H1 (cell line): ENCODE measurements around the gene PPP1R9A. TPM values are rescaled to one million over a fixed set of nuclear protein-coding genes. Genes with fewer than 3 reads are reported as not detected.

Experiments used
- CTCF ChIA-PET: fragments of 300-600 bp; sonication (Branson Sonifier 250); formaldehyde crosslinking; loops from one replicate; lab custom pipeline; 2021; ENCODE audit not compliant: partially characterized antibody; lab: Charles Lee
- POLR2A ChIA-PET: fragments of 300-600 bp; sonication (Branson Sonifier 250); formaldehyde crosslinking; loops from one replicate; lab custom pipeline; 2021; ENCODE audit warnings: inconsistent platforms; ENCODE audit not compliant: partially characterized antibody; lab: Charles Lee
- DNase-seq, 2 experiments: peaks; one replicate each; pipeline versions ENCODE4 v3.0.0 to v3.0.0-alpha.2; 2010 to 2022; ENCODE audit warnings: low spot score in 2 of 2, low read depth in 1 of 2, mixed read lengths in 1 of 2
- FAIRE-seq: peaks from 2 replicates; lab custom pipeline; 2011; peaks lifted over from hg19 to GRCh38; lab: Jason Lieb, UNC
- H2AFZ ChIP-seq: 2 replicates; pipeline ENCODE4 v1.8.1; 2012; ENCODE audit warnings: low read length, inconsistent platforms
- H2AK5ac ChIP-seq: 2 replicates; pipeline ENCODE4 v1.6.1; 2013; ENCODE audit warnings: low read depth, low read length
- H2BK120ac ChIP-seq: replicated peaks from 2 replicates; pipeline ENCODE3; 2013; ENCODE audit warnings: low read depth, low read length, inconsistent platforms
- H2BK12ac ChIP-seq: 2 replicates; pipeline ENCODE4 v1.6.1; 2013; ENCODE audit warnings: low read depth, low read length
- H2BK15ac ChIP-seq: 2 replicates; pipeline ENCODE4 v1.6.1; 2013; ENCODE audit warnings: low read length
- H2BK20ac ChIP-seq: 2 replicates; pipeline ENCODE4 v1.6.1; 2013; ENCODE audit warnings: low read length
- H2BK5ac ChIP-seq: 2 replicates; pipeline ENCODE4 v1.6.1; 2013; ENCODE audit warnings: low read depth, low read length
- H3K14ac ChIP-seq: 2 replicates; pipeline ENCODE4 v1.6.1; 2013; ENCODE audit warnings: inconsistent platforms; ENCODE audit not compliant: insufficient read length
- H3K18ac ChIP-seq: 2 replicates; pipeline ENCODE4 v1.6.1; 2013; ENCODE audit warnings: low read length; ENCODE audit errors: extremely low read depth
- H3K23ac ChIP-seq: 2 replicates; pipeline ENCODE4 v1.6.1; 2013; ENCODE audit warnings: inconsistent platforms; ENCODE audit not compliant: insufficient read length
- H3K23me2 ChIP-seq: 2 replicates; pipeline ENCODE4 v1.6.1; 2013; ENCODE audit warnings: low read depth, low read length
- H3K27ac ChIP-seq: 2 replicates; pipeline ENCODE4 v1.6.1; 2011; ENCODE audit warnings: low read depth, low read length, inconsistent platforms
- H3K27me3 ChIP-seq, 4 experiments: replicated peaks in 1 of 4; 1 replicate in 1 of 4; 2 replicates in 3 of 4; pipeline versions ENCODE4 v1.6.1 to v1.8.1; 2011 to 2013; ENCODE audit warnings: low read length in 3 of 4, mild to moderate bottlenecking in 3 of 4, inconsistent platforms in 2 of 4, mixed read lengths in 2 of 4, moderate library complexity in 1 of 4; ENCODE audit not compliant: control insufficient read depth in 3 of 4, insufficient read depth in 3 of 4; ENCODE audit errors: extremely low read depth in 1 of 4
- H3K36me3 ChIP-seq, 4 experiments: 2 replicates each; pipeline versions ENCODE4 v1.6.1 to v1.8.1; 2011 to 2013; ENCODE audit warnings: mild to moderate bottlenecking in 4 of 4, low read length in 3 of 4, moderate library complexity in 2 of 4, control low read depth in 1 of 4, inconsistent platforms in 1 of 4; ENCODE audit not compliant: insufficient read depth in 4 of 4, control insufficient read depth in 2 of 4
- H3K4ac ChIP-seq: replicated peaks from 2 replicates; pipeline ENCODE3; 2013; ENCODE audit warnings: low read length, low read depth, mixed read lengths, inconsistent platforms; ENCODE audit not compliant: insufficient read length
- H3K4me1 ChIP-seq, 4 experiments: replicated peaks in 1 of 4; 1 replicate in 1 of 4; 2 replicates in 3 of 4; pipeline versions ENCODE4 v1.6.1 to v1.8.1; 2011 to 2013; ENCODE audit warnings: low read length in 3 of 4, inconsistent platforms in 2 of 4, mixed read lengths in 1 of 4; ENCODE audit not compliant: insufficient read depth in 4 of 4, control insufficient read depth in 3 of 4
- H3K4me2 ChIP-seq, 2 experiments: 2 replicates each; pipeline versions ENCODE4 v1.6.1 to v1.8.1; 2011 to 2013; ENCODE audit warnings: low read depth in 2 of 2, low read length in 2 of 2, control low read depth in 1 of 2, inconsistent platforms in 1 of 2, mild to moderate bottlenecking in 1 of 2; ENCODE audit not compliant: insufficient read depth in 1 of 2
- H3K4me3 ChIP-seq, 4 experiments: fragments of 200-600, 300-600 bp in 1 of 4; sonication (generic), shearing (Covaris generic), sonication (Bioruptor Twin) in 1 of 4; 2 replicates each; pipeline versions ENCODE4 v1.5.1 to v1.8.1; 2011 to 2016; ENCODE audit warnings: low read length in 4 of 4, low read depth in 3 of 4, control low read depth in 2 of 4, inconsistent platforms in 2 of 4, mild to moderate bottlenecking in 2 of 4, mixed read lengths in 1 of 4, moderate library complexity in 1 of 4; ENCODE audit not compliant: insufficient read depth in 2 of 4; ENCODE audit errors: extremely low read depth in 1 of 4
- H3K56ac ChIP-seq: replicated peaks from 2 replicates; pipeline ENCODE3; 2013; ENCODE audit warnings: low read depth, mild to moderate bottlenecking, mixed read lengths, low read length, inconsistent platforms; ENCODE audit not compliant: insufficient read length
- H3K79me1 ChIP-seq: 2 replicates; pipeline ENCODE4 v1.6.1; 2013; ENCODE audit warnings: low read depth, low read length, control low read depth
- H3K79me2 ChIP-seq, 2 experiments: 2 replicates each; pipeline versions ENCODE4 v1.6.1 to v1.8.1; 2012 to 2013; ENCODE audit warnings: low read length in 2 of 2, mild to moderate bottlenecking in 2 of 2, inconsistent platforms in 1 of 2; ENCODE audit not compliant: insufficient read depth in 2 of 2, control insufficient read depth in 1 of 2
- H3K9ac ChIP-seq, 4 experiments: replicated peaks in 1 of 4; 1 replicate in 1 of 4; 2 replicates in 3 of 4; pipeline versions ENCODE4 v1.6.1 to v1.8.1; 2011 to 2013; ENCODE audit warnings: low read depth in 3 of 4, low read length in 3 of 4, control low read depth in 2 of 4, mild to moderate bottlenecking in 2 of 4, moderate library complexity in 2 of 4, inconsistent platforms in 1 of 4; ENCODE audit errors: extremely low read depth in 1 of 4
- H3K9me3 ChIP-seq, 2 experiments: 2 replicates each; pipeline versions ENCODE4 v1.6.1 to v1.8.1; 2012 to 2013; ENCODE audit warnings: mild to moderate bottlenecking in 2 of 2, moderate library complexity in 2 of 2, control low read depth in 1 of 2, inconsistent platforms in 1 of 2, low read depth in 1 of 2, low read length in 1 of 2, mixed read lengths in 1 of 2; ENCODE audit not compliant: insufficient read depth in 2 of 2
- H4K20me1 ChIP-seq, 2 experiments: replicated peaks in 1 of 2; 2 replicates each; pipeline versions ENCODE3 to v1.8.1; 2011 to 2013; ENCODE audit warnings: inconsistent platforms in 2 of 2, low read length in 2 of 2, mild to moderate bottlenecking in 1 of 2; ENCODE audit not compliant: insufficient read depth in 2 of 2, control insufficient read depth in 1 of 2
- H4K5ac ChIP-seq: 2 replicates; pipeline ENCODE4 v1.6.1; 2013; ENCODE audit warnings: low read length, low read depth, mixed read lengths, inconsistent platforms; ENCODE audit not compliant: insufficient read length
- H4K8ac ChIP-seq: 2 replicates; pipeline ENCODE4 v1.8.0; 2013; ENCODE audit warnings: mild to moderate bottlenecking, moderate library complexity, low read length, inconsistent platforms; ENCODE audit not compliant: insufficient read depth; ENCODE audit errors: extremely low read depth
- H4K91ac ChIP-seq: replicated peaks from 2 replicates; pipeline ENCODE3; 2013; ENCODE audit warnings: low read length, mixed read lengths, inconsistent platforms; ENCODE audit not compliant: insufficient read length
- ATF3 ChIP-seq: IDR thresholded peaks from 2 replicates; pipeline ENCODE4 v1.6.1; 2011; ENCODE audit warnings: low read depth, mild to moderate bottlenecking, low read length; ENCODE audit not compliant: insufficient read depth
- BCL11A ChIP-seq, 2 experiments: IDR thresholded peaks; one replicate each; pipeline ENCODE4 v1.6.1; 2011; ENCODE audit warnings: low read depth in 2 of 2, low read length in 2 of 2, mild to moderate bottlenecking in 2 of 2
- CREB1 ChIP-seq: IDR thresholded peaks from 2 replicates; pipeline ENCODE4 v1.6.1; 2012; ENCODE audit warnings: inconsistent platforms
- HDAC2 ChIP-seq, 2 experiments: fragments of 300-600 bp in 1 of 2; sonication (generic) in 1 of 2; IDR thresholded peaks; 2 replicates each; pipeline ENCODE4 v1.6.1; 2011 to 2012; ENCODE audit warnings: low read depth in 2 of 2, low read length in 2 of 2, mild to moderate bottlenecking in 2 of 2, moderate library complexity in 2 of 2, borderline replicate concordance in 1 of 2, inconsistent platforms in 1 of 2
- RFX5 ChIP-seq: IDR thresholded peaks from 2 replicates; pipeline ENCODE4 v1.6.1; 2011; ENCODE audit warnings: low read depth, low read length, improper control_type of control experiment, borderline replicate concordance
- SAP30 ChIP-seq: fragments of 300-600 bp; sonication (generic); IDR thresholded peaks from 2 replicates; pipeline ENCODE4 v1.7.1; 2012; ENCODE audit warnings: low read length, moderate library complexity, mild to moderate bottlenecking, inconsistent platforms; ENCODE audit not compliant: insufficient read depth, insufficient replicate concordance
- SIN3A ChIP-seq, 2 experiments: IDR thresholded peaks in 1 of 2; conservative IDR thresholded peaks in 1 of 2; 2 replicates each; pipeline ENCODE4 v1.6.1; 2011 to 2012; ENCODE audit warnings: low read length in 2 of 2, improper control_type of control experiment in 1 of 2, low read depth in 1 of 2, mild to moderate bottlenecking in 1 of 2
- SRF ChIP-seq: IDR thresholded peaks from 2 replicates; pipeline ENCODE4 v1.6.1; 2011; ENCODE audit warnings: mild to moderate bottlenecking, low read depth, low read length, moderate library complexity
- SUZ12 ChIP-seq: fragments of 200-600 bp; sonication (generic); IDR thresholded peaks from 2 replicates; pipeline ENCODE4 v1.6.1; 2012; ENCODE audit warnings: mild to moderate bottlenecking, inconsistent platforms, low read length, moderate library complexity, mixed read lengths
- TEAD4 ChIP-seq: IDR thresholded peaks from 2 replicates; pipeline ENCODE4 v1.6.1; 2012; ENCODE audit warnings: low read depth, low read length, inconsistent platforms, mixed read lengths
- WGBS, 2 experiments: shearing (Covaris generic) in 1 of 2; methylation state at CpG; one replicate each; pipeline versions ENCODE4 v1.1.6 to v1.1.7; 2013 to 2015; ENCODE audit warnings: low lambda C conversion rate in 2 of 2, mixed read lengths in 2 of 2, inconsistent platforms in 1 of 2, low coverage in 1 of 2, missing lambda C conversion rate in 1 of 2; ENCODE audit not compliant: insufficient replicate concordance in 2 of 2, insufficient coverage in 1 of 2, insufficient read length in 1 of 2; ENCODE audit errors: extremely low coverage in 1 of 2, missing lambda C conversion rate in 1 of 2; 5-methylcytosine and 5-hydroxymethylcytosine counted together
- polyA plus RNA-seq, 7 experiments: library from polyadenylated mRNA; depleted of rRNA in 3 of 7; stranded (reverse) in 5 of 7; unstranded in 2 of 7; fragments of >200 nt in 5 of 7; fragments of 200-250 nt in 2 of 7; gene quantifications; 1 replicate in 5 of 7; 2 replicates in 1 of 7; 4 replicates in 1 of 7; pipeline versions ENCODE4 v1.2.1 to v1.2.3, GENCODE V29; 2011 to 2013; ENCODE audit warnings: missing spikeins in 2 of 7, mixed read lengths in 2 of 7
- total RNA-seq: library from RNA; stranded (reverse); fragmentation: NEBNext Ultra II Directional; extraction: Animal tissue kit (Norgen Biotek cat#: 25700); gene quantifications from 2 replicates; pipeline ENCODE4 v1.2.1, GENCODE V29; 2021

Gene PPP1R9A
- total and polyA plus RNA-seq, 2 of the 8 experiments (the other 6 are each of a cell fraction or from before 2014, with no cell fraction given) = 3.0 to 20.3 TPM

DNA sequence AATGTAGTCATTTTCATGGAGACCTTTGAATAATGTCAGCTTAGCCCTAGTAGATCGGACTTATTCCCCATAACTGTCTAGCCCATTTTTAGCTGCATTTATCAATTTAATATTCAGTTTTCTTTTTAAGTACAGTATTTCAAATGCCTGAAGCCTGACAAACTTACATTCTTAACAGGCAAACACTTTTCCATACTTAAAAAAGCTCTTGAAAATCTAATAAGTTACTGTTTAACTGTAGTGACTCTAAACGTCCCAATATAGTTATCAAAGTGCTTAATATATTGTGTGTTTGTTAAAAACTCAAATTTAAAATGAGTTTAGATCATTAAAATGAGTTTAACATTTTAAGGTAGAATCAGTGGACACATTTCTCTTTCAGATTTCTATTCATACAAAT, 372.0 kb downstream of the PPP1R9A start:
- FAIRE-seq = no peak

More for the DNA sequence above, 372.0 kb downstream of the PPP1R9A start:
- Histone ChIP-seq H3K9me3 (no peaks in the 10 kb centered on the region), H3K9ac (no peak overlapping the region), H2BK20ac (no peak overlapping the region), H3K23me2 (no peaks in the 10 kb centered on the region), H2BK5ac (no peak overlapping the region), H3K4me1 (no peaks in the 10 kb centered on the region), H3K18ac (no peak overlapping the region), H2AK5ac (no peak overlapping the region), H3K56ac (no peak overlapping the region), H3K4ac (no peak overlapping the region), H2BK12ac (no peak overlapping the region), H4K8ac (no peak overlapping the region), H2AFZ (no peak overlapping the region), H4K20me1 (no peaks in the 10 kb centered on the region), H3K27me3 (peaks cover 0 to 1% (median 0%) of the 10 kb centered on the region in 4 experiments; a peak in 1 of 7 replicates), H3K23ac (no peak overlapping the region), H2BK120ac (no peak overlapping the region), H4K5ac (no peak overlapping the region), H3K27ac (no peak overlapping the region), H3K79me1 (no peaks in the 10 kb centered on the region), H2BK15ac (no peak overlapping the region), H3K4me2 (no peak overlapping the region), H4K91ac (no peak overlapping the region), H3K4me3 (no peak overlapping the region), H3K36me3 (no peaks in the 10 kb centered on the region; a peak in 1 of 8 replicates), H3K79me2 (no peaks in the 10 kb centered on the region), H3K14ac (no peak overlapping the region)
- WGBS, 2 experiments = 88% methylated on average over 2 of the region's 2 CpGs; no CpG with 5 or more reads in 1 of the 2 experiments
- TF ChIP-seq HDAC2 (IDR thresholded peaks at IDR 0.05; ENCODE audit: borderline replicate concordance in 1 of 2, low read depth in 2 of 2, low read length in 2 of 2) = no peak
- TF ChIP-seq ATF3 = no peak
- TF ChIP-seq CREB1 = no peak
- TF ChIP-seq SIN3A (conservative IDR thresholded peaks at IDR 0.05 in 1 of 2, IDR thresholded peaks at IDR 0.05 in 1 of 2; ENCODE audit: low read depth in 1 of 2, low read length in 2 of 2) = no peak
- TF ChIP-seq RFX5 = no peak
- no peak for TF ChIP-seq BCL11A (IDR thresholded peaks at IDR 0.05; ENCODE audit: low read depth in 2 of 2, low read length in 2 of 2)
- TF ChIP-seq SUZ12 = no peak
- no peak for TF ChIP-seq SRF
- TF ChIP-seq SAP30 = no peak
- TF ChIP-seq TEAD4 = no peak
- no peak for DNase-seq
- POLR2A ChIA-PET = no interaction called here
- CTCF ChIA-PET = interaction anchor here (3.0 kb wide), 1 partner anchor 197 kb away, joined by 8 read pairs; no protein-coding TSS in a partner anchor
